IMR-90 (cell line): ENCODE measurements around the gene SLIT3. TPM values are rescaled to one million over a fixed set of nuclear protein-coding genes. Genes with fewer than 3 reads are reported as not detected.

Experiments
- ATAC-seq: fragments of 200-7000 bp; cut with Tn5 transposase; 2 replicates; pipeline ENCODE4 v1.9.1; 2020; ENCODE audit warnings: low read depth, mild to moderate bottlenecking, moderate library complexity
- BruUV-seq: library from RNA; stranded (reverse); fragments of 400-500 nt; replicated peaks from 2 replicates; lab custom pipeline; 2021; lab: Mats Ljungman, UMichigan
- CTCF ChIA-PET: fragments of 300-600 bp; formaldehyde crosslinking; extraction: SDS; loops from one replicate; lab custom pipeline; 2021; ENCODE audit warnings: antibody characterized with exemption; lab: Yijun Ruan, JAX
- POLR2A ChIA-PET: fragments of 300-600 bp; sonication (Branson Sonifier 250); formaldehyde crosslinking; loops from one replicate; lab custom pipeline; 2022; ENCODE audit warnings: antibody characterized with exemption; ENCODE audit not compliant: unreplicated experiment; lab: Charles Lee
- DNase-seq: peaks from one replicate; pipeline ENCODE4 v3.0.0; 2013
- H2AFZ ChIP-seq: replicated peaks from 2 replicates; pipeline ENCODE3; 2013; ENCODE audit warnings: low read length, mild to moderate bottlenecking; ENCODE audit not compliant: poor library complexity
- H2AK5ac ChIP-seq: 2 replicates; pipeline ENCODE4 v1.6.1; 2013; ENCODE audit warnings: low read depth, low read length, inconsistent platforms
- H2AK9ac ChIP-seq: replicated peaks from 2 replicates; pipeline ENCODE3; 2013; ENCODE audit warnings: mild to moderate bottlenecking, low read depth, low read length, moderate library complexity; ENCODE audit not compliant: poor library complexity
- H2BK120ac ChIP-seq: 2 replicates; pipeline ENCODE4 v1.6.1; 2013; ENCODE audit warnings: low read depth, low read length, inconsistent platforms
- H2BK15ac ChIP-seq: 3 replicates; pipeline ENCODE4 v1.6.1; 2013; ENCODE audit warnings: low read depth, low read length, inconsistent platforms
- H2BK20ac ChIP-seq: 2 replicates; pipeline ENCODE4 v1.6.1; 2013; ENCODE audit warnings: low read depth, mild to moderate bottlenecking, inconsistent platforms, low read length, moderate library complexity
- H2BK5ac ChIP-seq: 2 replicates; pipeline ENCODE4 v1.6.1; 2013; ENCODE audit warnings: mild to moderate bottlenecking, low read depth, low read length, inconsistent platforms; ENCODE audit not compliant: poor library complexity, severe bottlenecking
- H3K14ac ChIP-seq: replicated peaks from 2 replicates; pipeline ENCODE4 v1.6.1; 2013; ENCODE audit warnings: low read depth, low read length, inconsistent platforms
- H3K18ac ChIP-seq: 2 replicates; pipeline ENCODE4 v1.6.1; 2013; ENCODE audit warnings: low read depth, low read length, control low read depth
- H3K23ac ChIP-seq: 2 replicates; pipeline ENCODE4 v1.6.1; 2013; ENCODE audit warnings: low read depth, low read length, inconsistent platforms
- H3K27ac ChIP-seq: 2 replicates; pipeline ENCODE4 v1.5.1; 2013; ENCODE audit warnings: mild to moderate bottlenecking, control low read depth, low read length; ENCODE audit not compliant: insufficient read depth
- H3K27me3 ChIP-seq: 2 replicates; pipeline ENCODE4 v1.6.1; 2013; ENCODE audit warnings: low read length; ENCODE audit not compliant: control insufficient read depth, insufficient read depth
- H3K36me3 ChIP-seq: 2 replicates; pipeline ENCODE4 v1.6.1; 2013; ENCODE audit warnings: low read length, mixed read lengths; ENCODE audit not compliant: control insufficient read depth, insufficient read depth
- H3K4ac ChIP-seq: 2 replicates; pipeline ENCODE4 v1.6.1; 2013; ENCODE audit warnings: low read depth, low read length, inconsistent platforms
- H3K4me1 ChIP-seq: 2 replicates; pipeline ENCODE4 v1.6.1; 2013; ENCODE audit warnings: low read length, mixed read lengths; ENCODE audit not compliant: control insufficient read depth, insufficient read depth
- H3K4me2 ChIP-seq: 2 replicates; pipeline ENCODE4 v1.6.1; 2013; ENCODE audit warnings: low read depth, mild to moderate bottlenecking, control low read depth, low read length, moderate library complexity
- H3K4me3 ChIP-seq: 2 replicates; pipeline ENCODE4 v1.5.1; 2013; ENCODE audit warnings: low read depth, mild to moderate bottlenecking, control low read depth, low read length, moderate library complexity; ENCODE audit not compliant: insufficient read depth
- H3K56ac ChIP-seq: 2 replicates; pipeline ENCODE4 v1.6.1; 2013; ENCODE audit warnings: low read length, inconsistent platforms; ENCODE audit not compliant: insufficient read depth; ENCODE audit errors: extremely low read depth
- H3K79me1 ChIP-seq, 2 experiments: 2 replicates each; pipeline ENCODE4 v1.6.1; 2013; ENCODE audit warnings: low read length in 2 of 2, inconsistent platforms in 1 of 2, low read depth in 1 of 2
- H3K9ac ChIP-seq: 2 replicates; pipeline ENCODE4 v1.6.1; 2013; ENCODE audit warnings: low read depth, low read length, control low read depth
- H3K9me1 ChIP-seq: 2 replicates; pipeline ENCODE4 v1.6.1; 2013; ENCODE audit warnings: low read length, inconsistent platforms; ENCODE audit not compliant: insufficient read depth
- H3K9me3 ChIP-seq: 2 replicates; pipeline ENCODE4 v1.6.1; 2013; ENCODE audit warnings: low read length; ENCODE audit not compliant: control insufficient read depth, insufficient read depth
- H4K20me1 ChIP-seq: 2 replicates; pipeline ENCODE4 v1.6.1; 2013; ENCODE audit warnings: low read length, inconsistent platforms; ENCODE audit not compliant: insufficient read depth
- H4K5ac ChIP-seq: 2 replicates; pipeline ENCODE4 v1.6.1; 2013; ENCODE audit warnings: mild to moderate bottlenecking, low read depth, low read length, control low read depth
- H4K8ac ChIP-seq, 2 experiments: 2 replicates each; pipeline ENCODE4 v1.6.1; 2013; ENCODE audit warnings: low read depth in 2 of 2, low read length in 2 of 2, control low read depth in 1 of 2, inconsistent platforms in 1 of 2
- H4K91ac ChIP-seq: 2 replicates; pipeline ENCODE4 v1.6.1; 2013; ENCODE audit warnings: low read depth, low read length, inconsistent platforms; ENCODE audit not compliant: insufficient read depth
- BHLHE40 ChIP-seq: fragments of 150-350 bp; IDR thresholded peaks from 2 replicates; pipeline ENCODE4 v1.6.1; 2016; ENCODE audit warnings: mild to moderate bottlenecking, low read depth, low read length
- CHD1 ChIP-seq: IDR thresholded peaks from 2 replicates; pipeline ENCODE4 v1.6.1; 2012; ENCODE audit warnings: low read depth, low read length, improper control_type of control experiment
- NFE2L2 ChIP-seq: fragments of 150-350 bp; IDR thresholded peaks from 2 replicates; pipeline ENCODE4 v1.6.1; 2016; ENCODE audit warnings: low read depth, mild to moderate bottlenecking, low read length
- RAD21 ChIP-seq: IDR thresholded peaks from 2 replicates; pipeline ENCODE4 v1.6.1; 2012; ENCODE audit warnings: low read length, improper control_type of control experiment
- SMC3 ChIP-seq: fragments of 150-350 bp; IDR thresholded peaks from 2 replicates; pipeline ENCODE4 v1.6.1; 2016; ENCODE audit warnings: low read depth, mild to moderate bottlenecking, antibody characterized with exemption, low read length, moderate library complexity
- USF2 ChIP-seq: fragments of 150-350 bp; IDR thresholded peaks from 2 replicates; pipeline ENCODE4 v1.6.1; 2017; ENCODE audit warnings: mild to moderate bottlenecking, antibody characterized with exemption, low read length, low read depth
- WGBS, 2 experiments: methylation state at CpG; one replicate each; pipeline versions ENCODE4 v1.1.5 to v1.1.7; 2013; ENCODE audit warnings: missing lambda C conversion rate in 2 of 2; ENCODE audit not compliant: insufficient read length in 1 of 2; ENCODE audit errors: extremely low coverage in 2 of 2; 5-methylcytosine and 5-hydroxymethylcytosine counted together
- dilution Hi-C: fragments of 300-500 bp; cut with HindIII; formaldehyde crosslinking; loops from one replicate; pipeline ENCODE4 v1.14.3; 2018; ENCODE audit warnings: low sequenced_read_pairs; ENCODE audit not compliant: unreplicated experiment
- in situ Hi-C: fragments of 300-500 bp; cut with MboI; formaldehyde crosslinking; loops from 3 replicates; pipeline ENCODE4 v1.14.3; 2019; ENCODE audit warnings: low sequenced_read_pairs, inconsistent platforms, mixed read lengths
- intact Hi-C: fragments of 100-400 bp; cut with micrococcal nuclease; formaldehyde crosslinking; loops from 2 replicates; pipeline ENCODE4 v1.10.0; 2022
- polyA plus RNA-seq, 3 experiments: library from polyadenylated mRNA; depleted of rRNA; stranded (reverse); fragments of >200 nt; gene quantifications; 2 replicates each; pipeline ENCODE4 v1.2.3, GENCODE V29; 2012; ENCODE audit warnings: low replicate concordance in 1 of 3
- total RNA-seq: library from RNA; depleted of rRNA; stranded (reverse); fragments of >200 nt; gene quantifications from 2 replicates; pipeline ENCODE4 v1.2.3, GENCODE V29; 2012

The SLIT3 gene
- total and polyA plus RNA-seq, 2 of the 4 experiments (the other 2 are of a cell fraction), result 0.18 to 0.50 TPM

DNA sequence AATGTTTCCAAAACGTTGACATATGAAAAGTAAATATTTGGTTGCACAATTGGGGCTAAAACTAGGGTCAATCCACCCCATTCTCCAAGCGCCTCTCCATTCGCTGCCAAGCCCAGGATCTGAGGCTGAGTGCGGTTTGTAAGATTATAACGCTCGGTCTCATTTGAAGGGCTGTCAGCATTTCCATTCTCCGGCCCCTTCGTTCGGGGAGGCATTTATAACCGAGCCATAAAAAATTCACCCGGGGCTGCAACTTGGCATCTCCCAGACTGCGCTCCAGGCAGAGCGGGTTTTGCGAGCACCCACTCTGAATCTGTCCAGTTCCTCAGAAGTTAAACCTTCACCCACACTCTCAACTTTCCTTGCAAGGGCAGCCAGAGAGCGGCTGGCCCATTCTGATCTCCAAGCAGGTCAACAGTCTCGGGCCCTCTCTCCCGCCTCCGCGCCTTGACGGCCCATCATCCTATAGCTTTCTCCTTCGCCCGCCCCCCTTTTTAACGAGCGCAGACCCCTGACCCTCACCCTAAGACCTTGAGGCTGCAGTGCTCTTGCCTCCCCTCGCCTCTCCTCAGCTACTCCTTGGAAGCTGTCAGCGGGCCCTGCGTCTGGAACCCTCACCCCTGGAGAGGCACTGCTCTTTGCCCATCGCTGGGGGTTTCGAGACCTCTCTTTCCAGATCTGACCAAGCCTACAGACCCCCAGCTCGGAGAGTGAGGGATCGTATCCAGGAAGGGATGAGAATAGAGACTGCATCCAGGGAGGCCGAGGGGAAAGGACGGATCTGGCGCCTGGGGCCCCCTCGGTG is 1.1 kb downstream of the SLIT3 start:
- H2BK120ac ChIP-seq, result no peak overlapping the region
- no peaks in the 10 kb centered on the region for H4K20me1 ChIP-seq
- H2AFZ ChIP-seq, result no peak overlapping the region
- H3K4ac ChIP-seq, result no peak overlapping the region
- H4K8ac ChIP-seq, result no peak overlapping the region
- in situ Hi-C loops (loop anchor here (10.0 to 25.0 kb wide), 2 partner anchors 625 to 1038 kb away; no protein-coding TSS in a partner anchor), intact Hi-C loops (loop anchor here (5.0 kb wide), 1 partner anchor 1033 kb away; no protein-coding TSS in a partner anchor), dilution Hi-C loops (no loop called here)
- ChIA-PET POLR2A (no interaction called here), CTCF (interaction anchor here (1.2 to 1.5 kb wide), 2 partner anchors 13 to 313 kb away, joined by 3 read pairs; no protein-coding TSS in a partner anchor)
- no peak overlapping the region for H3K14ac ChIP-seq
- no peaks in the 10 kb centered on the region for H3K9me1 ChIP-seq
- ATAC-seq, result no peak
- H3K9me3 ChIP-seq, result no peaks in the 10 kb centered on the region
- H3K4me1 ChIP-seq, result no peaks in the 10 kb centered on the region
- H3K27me3 ChIP-seq, result peaks cover 27% of the 10 kb centered on the region
- H3K79me1 ChIP-seq, result no peaks in the 10 kb centered on the region
- no TSS peak for BruUV-seq
- TF ChIP-seq USF2 (no peak), SMC3 (no peak), NFE2L2 (no peak), RAD21 (no peak), BHLHE40 (no peak), CHD1 (no peak)
- H2BK5ac ChIP-seq, result no peak overlapping the region
- no peak overlapping the region for H2AK5ac ChIP-seq
- WGBS, 2 experiments, result 12% methylated on average over 22 of the region's 35 CpGs; no CpG with 5 or more reads in 1 of the 2 experiments
- H4K91ac ChIP-seq, result no peak overlapping the region
- no peak for DNase-seq
- no peak overlapping the region for H2BK20ac ChIP-seq
- H3K9ac ChIP-seq, result no peak overlapping the region
- H3K36me3 ChIP-seq, result no peaks in the 10 kb centered on the region
- no peak overlapping the region for H3K27ac ChIP-seq
- H3K18ac ChIP-seq, result no peak overlapping the region
- H4K5ac ChIP-seq, result no peak overlapping the region
- H3K4me3 ChIP-seq, result no peak overlapping the region
- no peak overlapping the region for H3K23ac ChIP-seq
- no peak overlapping the region for H2AK9ac ChIP-seq
- no peak overlapping the region for H3K4me2 ChIP-seq
- H2BK15ac ChIP-seq, result no peak overlapping the region
- H3K56ac ChIP-seq, result no peak overlapping the region
